HG03342 (cell line): ENCODE measurements around the gene ZNF862.
"Not testable (repeated sequence)": the region's sequence is repeated elsewhere in the genome, so short reads cannot be mapped to it uniquely, and the experiment has no call there.

ENCODE experiments used
- ATAC-seq: cut with Tn5 transposase; IDR thresholded peaks from one replicate; pipeline ENCODE4 v1.9.1; 2021; ENCODE audit warnings: mild to moderate bottlenecking, moderate library complexity; ENCODE audit not compliant: unreplicated experiment

ZNF862 gene

DNA sequence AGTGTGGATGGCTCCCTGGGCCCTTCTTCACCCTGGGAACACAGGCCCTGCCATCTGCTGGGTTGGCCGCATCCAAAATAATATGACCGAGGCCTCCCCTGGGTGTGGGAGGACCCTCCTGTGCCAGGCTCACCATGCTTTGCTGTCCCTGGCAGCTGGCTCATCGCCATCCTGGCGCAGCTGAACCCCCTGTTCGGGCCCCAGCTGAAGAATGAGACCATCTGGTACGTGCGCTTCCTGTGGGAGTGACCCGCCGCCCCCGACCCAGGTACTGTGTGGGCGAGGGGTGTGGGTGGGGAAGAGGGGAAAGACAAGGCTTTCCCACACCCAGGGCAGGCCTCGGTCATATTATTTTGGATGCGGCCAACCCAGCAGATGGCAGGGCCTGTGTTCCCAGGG is 40.3 kb downstream of the ZNF862 start:
- ATAC-seq: no peak

DNA sequence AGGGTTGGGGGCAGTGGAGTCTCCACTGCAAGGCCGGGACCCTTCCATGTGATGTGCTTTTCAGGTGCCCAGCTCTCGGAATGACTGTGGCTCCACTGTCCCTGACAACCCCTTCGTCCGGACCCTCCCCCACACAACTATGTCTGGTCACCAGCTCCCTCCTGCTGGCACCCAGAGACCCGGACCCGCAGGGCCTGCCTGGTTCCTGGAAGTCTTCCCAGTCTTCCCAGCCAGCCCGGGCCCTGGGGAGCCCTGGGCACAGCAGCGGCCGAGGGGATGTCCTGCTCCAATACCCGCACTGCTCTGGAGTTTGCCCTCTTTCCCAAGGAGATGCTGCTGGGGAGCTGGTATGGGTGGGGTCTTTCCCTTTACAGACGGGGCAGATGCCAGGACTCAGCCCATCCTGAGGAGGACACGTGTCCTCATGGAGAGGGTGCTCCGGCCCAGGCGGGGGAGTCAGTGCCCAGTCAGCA is 41.1 kb downstream of the ZNF862 start:
- no peak for ATAC-seq

DNA sequence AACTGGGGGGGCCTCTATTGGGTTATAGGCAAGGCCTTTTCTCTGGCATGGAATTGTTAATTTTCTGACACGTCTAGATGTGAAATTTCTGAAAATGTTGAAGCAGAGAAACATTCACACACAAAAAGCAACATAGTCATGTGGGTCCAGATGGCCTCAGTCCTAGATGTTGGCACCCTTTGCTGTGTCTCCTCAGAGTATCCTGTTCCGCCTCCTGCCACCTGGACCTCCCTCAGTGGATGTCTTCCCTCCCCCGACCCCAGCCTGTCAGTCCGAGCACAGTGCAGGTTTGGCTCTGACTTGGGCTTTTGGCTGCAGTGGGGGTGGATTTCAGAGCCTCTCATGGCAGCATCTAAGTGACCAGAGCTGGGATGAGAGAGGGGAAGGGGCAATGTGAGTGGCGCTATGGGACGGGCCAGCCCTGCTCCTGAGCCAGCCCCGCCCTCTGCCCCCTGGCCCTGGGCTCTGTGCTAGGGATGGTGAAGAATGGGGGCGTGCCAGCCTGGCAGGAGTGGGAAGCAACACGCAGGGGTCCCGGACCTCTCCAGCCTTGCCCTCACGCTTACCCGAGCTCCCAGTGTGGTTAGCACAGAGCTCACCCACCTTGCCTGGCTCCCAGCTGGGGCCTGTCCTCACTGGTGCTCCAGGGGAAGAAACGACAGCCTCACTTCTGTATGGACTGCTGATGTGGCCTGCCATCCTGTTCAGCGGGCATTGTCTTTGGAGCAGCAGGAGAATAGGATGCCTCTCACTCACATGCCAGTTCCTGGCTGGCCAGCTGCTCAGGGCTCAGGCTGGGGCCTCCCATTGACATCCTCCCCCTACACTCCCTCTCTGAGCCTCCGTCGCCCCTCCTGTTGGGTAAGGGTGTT is 41.8 kb downstream of the ZNF862 start:
- ATAC-seq: no peak

DNA sequence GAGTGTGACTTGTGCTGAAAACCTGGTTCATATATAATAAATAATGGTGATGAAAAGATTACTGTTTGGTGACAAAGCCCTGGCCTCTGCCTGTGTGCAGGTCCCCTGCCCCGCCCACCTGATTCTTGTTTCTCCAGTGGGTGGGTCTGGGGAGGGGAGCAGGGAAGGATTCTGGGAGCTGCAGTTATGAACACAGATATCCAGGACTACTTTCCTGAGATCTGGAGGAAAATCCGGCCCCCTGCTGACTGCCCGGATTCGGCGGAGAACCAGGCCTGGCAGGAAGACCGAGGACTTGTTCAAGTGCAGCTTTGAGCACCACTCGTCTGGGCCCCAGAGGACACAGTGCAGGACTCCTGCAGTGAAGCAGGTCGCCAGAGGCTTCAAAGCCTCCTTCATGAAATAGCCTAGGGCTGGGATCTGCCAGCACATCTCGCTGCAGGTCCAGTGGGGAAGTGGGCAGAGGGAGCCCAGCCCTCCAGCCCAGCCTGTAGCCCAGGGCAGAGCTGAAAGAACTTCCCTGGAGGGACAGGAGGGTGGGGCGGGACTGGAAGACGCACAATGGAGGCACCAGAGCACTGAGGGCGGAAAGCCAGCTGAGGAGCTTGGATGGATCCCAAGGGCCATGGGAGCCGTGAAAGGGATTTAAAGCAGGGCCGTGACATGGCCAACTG is 42.6 kb downstream of the ZNF862 start:
- ATAC-seq: no peak

DNA sequence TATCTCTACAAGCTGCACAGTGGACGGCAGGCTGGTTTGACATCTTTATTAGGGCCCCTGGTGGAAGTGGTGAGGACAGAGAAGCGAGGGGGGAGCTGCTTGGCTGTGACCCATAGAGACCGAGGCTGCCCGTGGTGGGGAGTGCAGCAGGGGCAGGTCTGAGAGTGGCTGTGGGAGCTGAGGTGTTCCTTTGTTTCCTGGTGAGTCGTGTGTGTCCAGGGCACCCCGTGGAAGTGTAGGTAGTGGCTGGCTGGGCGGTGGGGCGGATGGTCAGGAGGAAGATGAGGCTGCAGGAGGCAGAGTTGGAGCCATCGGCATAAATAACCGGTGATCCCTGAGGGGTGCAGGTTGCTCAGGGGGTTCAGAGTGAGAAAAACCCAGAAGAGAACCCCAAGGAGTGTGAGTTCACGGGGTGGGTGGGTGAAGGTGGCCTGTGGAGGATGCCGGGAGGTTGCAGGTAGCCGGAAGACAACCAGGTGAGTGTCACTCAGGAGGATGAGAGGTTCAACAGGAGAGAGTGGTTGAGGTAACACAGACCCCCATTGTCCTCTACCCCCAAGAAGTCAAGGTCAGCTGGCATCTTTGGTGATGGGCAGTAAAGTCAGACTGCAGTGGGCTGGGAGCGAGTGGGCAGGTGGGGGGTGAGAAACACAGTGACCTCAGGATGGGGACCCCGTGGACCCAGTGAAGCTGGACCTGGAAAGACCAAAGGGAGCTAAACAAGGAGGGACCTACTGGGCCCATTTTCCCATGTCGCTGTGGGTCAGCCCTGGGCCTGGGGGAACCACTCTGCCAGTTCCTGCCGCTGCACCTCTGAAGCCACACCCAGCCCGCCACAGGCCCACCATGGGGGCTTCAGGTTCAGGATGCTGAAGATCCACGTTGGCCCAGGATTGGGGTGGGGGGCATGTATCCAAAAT is 43.4 kb downstream of the ZNF862 start:
- ATAC-seq: no peak

DNA sequence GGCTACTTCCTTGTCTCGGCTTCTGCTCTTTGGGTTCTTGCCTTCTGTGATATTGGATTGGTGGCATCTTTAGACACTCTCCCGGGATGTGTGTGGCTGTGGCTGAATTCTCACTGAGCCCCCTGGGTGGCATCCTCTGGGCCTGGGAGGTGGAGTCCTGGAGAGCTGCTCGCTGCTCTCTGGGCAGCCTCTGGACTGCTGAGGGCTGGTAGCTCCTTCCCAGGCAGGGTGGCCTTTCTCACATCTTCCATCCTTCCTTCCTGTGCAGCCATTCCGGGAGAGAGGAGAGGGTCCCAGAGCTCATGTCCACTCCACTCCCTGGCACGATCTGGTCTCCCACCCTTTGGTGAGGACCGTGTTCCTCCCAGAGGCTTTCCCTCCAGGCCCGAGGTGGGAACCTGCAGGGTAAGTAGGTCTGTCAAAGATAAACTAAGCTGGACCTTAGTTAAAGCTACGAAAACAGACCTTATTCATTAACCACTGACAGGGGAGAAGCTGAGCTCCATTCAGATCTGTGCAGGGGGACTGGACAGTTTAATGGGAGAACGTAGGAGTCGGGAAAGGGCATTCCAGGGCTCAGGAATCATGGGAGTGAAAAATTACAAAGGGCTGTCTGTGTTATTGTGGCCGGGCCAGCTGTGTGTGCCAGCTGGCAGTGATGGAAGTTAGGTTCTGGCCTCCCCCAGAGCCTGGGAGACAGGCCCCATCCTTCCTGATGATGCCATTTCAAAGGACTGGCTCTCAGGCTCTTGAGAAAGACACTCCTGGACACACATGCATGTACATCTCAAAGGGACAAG is 44.3 kb downstream of the ZNF862 start:
- ATAC-seq: no peak

DNA sequence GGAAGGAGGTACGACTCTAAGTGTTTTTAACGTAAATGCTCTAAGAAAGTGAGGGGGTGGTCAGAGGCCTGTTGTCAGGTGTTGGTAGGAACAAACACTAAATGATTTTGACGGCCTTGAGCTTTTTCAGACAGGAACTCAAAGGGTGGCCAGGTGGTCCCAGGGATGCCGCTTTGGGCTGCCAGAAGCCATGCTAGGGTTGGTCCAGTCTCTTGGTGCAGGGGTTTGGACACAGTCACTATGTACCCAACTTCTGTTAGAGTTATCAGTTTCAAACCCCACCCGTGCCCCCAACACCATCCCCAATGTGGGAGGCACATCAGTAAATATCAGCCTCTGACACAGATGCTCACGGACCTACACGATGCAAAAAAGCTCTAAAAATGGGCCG is 44.9 kb downstream of the ZNF862 start:
- no peak for ATAC-seq

DNA sequence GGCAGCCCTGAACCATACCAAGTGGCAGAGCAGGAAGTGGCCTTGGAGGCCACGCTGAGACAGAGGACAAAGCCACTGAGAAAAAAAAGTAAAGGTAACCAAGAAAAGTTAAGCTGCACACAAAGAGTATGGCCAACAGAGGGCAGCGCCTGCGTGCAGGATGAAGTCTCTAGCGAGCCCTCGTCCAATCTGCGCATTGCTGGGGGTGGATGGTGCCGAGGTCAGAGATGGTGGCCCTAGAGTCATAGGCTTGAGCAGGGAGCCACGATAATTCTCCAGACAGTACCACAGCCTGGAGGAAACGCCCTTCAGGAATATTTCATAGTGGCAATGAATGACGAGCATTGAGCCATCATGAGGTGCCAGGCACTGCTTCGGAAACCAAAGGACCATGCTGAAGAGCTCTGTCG is 45.3 kb downstream of the ZNF862 start:
- ATAC-seq: peak; percentile 75

DNA sequence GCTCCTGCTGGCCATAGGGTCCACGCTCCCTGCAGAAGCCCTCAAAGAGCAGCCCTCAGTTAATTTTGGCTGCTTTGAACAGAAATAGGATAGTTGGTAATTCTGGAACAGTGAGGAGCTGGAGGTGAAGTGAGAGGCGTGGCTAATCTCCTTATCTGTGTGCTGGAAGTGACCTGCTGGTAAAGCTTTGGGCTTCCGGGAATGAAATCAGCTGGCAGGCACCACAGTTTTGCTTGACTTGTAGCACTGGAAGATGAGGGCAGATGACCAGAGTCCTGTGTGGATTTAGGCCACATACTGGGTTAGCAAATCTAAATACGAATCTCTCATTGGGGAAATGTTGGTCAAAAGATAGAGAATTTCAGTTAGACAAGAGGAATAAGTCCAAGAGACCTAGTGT is 45.8 kb downstream of the ZNF862 start:
- ATAC-seq: no peak

DNA sequence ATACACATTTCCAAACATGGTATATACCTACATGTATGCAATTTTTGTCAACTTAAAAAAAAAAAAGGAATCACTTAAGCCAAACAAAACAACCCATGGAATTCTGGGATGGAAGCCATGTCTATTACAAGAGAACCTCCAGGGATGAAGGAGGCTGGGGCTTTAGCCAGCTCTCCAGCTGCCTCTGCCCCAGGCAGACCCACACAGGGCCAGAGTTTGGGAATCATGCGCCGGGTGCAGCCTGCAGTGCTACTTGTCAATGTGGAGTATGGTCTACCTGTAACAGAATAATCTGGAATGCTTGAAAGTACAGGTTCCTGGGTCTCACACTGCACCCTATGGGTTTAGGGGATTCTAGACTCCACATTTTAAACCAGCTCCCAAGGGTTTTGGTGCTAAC is 46.4 kb downstream of the ZNF862 start:
- no peak for ATAC-seq

DNA sequence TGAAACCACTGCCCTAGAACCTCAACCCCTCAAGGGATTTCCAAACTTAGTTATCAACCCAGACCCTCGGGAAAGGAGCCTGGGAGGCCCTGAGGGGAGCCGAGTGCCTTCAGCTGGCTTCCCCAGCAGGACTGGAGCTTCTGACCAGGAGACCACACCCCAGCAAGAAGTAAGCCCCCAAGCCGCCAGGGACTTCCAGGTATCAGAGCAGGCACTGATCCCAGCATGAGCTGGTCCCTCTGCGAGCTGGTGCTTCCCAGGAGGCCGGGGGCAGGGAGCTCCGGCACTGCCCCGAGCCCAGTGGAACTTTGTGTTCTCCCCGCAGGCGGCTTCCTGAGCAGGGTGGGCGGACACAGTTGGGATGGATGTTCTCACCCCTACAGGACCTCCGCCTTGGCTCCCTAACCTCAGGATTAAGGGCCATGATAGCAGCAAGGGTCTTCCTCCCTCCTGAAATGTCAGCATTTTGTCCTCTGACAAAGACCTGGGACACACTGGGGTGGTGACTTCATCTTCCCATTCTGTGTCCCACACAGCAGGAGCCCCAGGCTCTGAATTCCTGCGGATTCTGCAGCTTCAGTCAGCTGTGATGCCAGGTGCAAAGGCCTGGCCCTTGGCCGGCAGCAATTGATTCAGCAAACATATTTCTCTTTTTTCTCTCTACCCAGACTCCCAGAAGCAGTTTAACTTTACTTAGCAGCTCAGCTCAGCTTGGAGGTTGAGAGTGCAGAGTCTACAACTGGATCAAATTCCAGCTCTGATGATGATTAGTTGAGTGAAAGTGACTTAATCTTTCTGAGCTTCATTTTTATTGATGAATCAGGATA is 47.2 kb downstream of the ZNF862 start:
- no peak for ATAC-seq

DNA sequence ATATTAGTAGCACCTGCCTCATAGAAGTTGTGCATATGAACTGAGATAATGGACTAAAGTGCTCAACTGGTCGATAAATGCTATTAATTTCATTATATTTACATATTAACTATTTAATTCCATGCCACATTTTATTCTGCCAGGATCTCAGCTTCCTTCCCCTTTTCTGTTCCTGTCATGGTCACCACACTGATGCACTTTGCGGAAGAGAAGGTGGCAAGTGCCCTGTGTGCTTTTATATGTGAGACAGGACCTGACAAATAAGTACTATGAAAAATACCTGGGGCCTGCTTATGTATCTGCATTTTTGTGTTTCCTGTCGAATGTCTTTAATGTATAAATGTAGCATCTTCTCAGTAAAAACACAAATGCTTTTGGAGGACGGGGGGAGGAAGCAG is 47.8 kb downstream of the ZNF862 start:
- no peak for ATAC-seq

DNA sequence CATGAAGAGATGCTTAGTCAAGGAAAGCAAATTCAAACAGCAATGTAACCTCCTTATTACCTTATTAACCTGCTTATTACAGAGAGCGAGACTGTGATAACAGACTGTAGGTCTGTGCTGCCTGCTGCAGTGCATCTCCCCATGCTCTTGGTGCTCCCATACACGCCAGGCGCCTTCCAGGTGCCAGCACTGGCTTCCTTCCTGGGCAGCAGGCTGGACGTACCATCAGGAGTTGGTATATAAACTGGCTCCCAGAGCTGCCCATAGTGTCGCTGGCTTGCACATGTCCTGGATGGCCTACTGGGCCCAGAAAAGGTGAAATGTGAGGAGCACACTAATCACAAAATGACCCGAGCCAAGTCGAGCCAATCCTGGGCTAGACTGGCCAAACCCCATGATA is 49.1 kb downstream of the ZNF862 start:
- no peak for ATAC-seq

DNA sequence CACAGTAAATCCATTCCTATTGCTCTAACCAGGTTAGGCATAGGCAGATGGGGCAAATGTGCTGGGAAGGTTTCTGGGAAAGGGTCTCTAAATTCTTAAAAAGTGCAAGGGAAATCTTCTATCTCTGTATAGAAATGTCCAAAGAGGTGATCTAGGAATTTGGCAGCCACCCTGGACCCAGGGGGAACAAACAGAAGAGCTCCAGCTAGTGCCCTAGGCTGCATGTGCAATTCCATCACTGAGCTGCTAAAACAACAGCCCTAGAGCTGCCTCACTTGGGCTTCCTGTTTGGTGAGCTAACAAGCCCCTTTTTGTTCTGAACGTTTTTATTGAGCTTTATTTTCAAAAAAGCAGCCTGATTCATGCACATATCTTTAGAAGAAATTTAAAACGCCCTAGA is 52.5 kb downstream of the ZNF862 start:
- not testable (repeated sequence) for ATAC-seq

DNA sequence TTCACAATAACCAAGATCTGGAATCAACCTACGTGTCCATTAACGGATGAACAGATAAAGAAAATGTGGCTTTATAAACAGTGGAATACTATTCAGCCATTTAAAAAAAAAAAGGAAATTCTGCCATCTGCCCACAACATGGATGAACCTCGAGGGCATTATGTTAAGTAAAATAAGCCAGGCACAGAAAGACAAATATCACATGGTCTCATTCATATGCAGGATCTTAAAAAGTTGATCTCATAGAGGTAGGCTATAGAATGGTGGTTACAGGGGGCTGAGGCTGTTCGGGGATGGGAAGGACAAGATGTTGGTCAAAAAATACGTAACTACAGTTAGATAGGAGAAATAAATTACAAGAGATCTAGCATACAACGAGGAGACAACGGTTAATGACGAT is 56.8 kb downstream of the ZNF862 start:
- ATAC-seq: not testable (repeated sequence)

DNA sequence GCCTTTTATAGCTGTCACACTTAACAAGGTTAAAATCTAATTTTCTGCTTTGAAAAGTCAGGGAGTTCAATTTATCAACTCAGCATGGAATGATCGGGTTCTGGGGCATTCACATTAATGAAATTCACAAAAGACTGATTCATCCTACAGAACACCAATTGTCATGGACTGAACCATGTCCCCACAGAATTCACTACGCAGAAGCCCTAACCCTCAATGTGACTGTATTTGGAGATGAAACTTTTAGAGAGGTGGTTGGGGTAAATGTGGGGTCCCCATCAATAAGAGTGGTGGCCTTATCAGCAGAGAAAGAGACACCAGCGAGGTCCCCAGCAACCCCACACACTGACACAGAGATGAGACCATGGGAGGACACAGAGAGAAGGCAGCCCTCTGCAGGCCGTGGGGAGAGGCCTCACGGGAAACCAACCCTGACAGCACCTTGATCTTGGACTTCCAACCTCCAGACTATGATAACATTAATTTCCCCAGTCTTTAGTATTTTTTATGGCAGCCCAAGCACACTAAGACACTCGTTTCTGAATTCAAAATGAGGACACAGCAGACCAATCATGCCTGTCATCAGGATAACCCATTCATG is 69.7 kb downstream of the ZNF862 start:
- ATAC-seq: not testable (repeated sequence)

DNA sequence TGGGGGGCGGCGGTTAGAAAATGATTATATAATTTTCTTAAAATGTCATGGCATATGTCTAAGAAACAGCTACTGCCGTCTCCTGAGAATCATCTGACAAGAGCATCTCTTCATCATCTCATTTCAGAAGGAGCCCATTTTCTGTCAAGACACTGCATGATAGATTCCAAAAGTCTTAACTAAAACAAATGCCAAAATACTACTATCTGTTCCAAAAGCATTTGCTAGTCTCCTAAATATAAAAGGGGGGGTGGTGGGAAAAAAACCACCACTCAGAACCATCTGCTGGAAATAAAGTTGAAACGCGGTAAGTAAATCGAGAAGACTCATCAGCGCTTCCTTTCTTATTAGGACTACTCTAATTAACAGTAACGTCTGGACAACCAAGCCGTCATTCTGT is 72.0 kb downstream of the ZNF862 start:
- ATAC-seq: not testable (repeated sequence)

DNA sequence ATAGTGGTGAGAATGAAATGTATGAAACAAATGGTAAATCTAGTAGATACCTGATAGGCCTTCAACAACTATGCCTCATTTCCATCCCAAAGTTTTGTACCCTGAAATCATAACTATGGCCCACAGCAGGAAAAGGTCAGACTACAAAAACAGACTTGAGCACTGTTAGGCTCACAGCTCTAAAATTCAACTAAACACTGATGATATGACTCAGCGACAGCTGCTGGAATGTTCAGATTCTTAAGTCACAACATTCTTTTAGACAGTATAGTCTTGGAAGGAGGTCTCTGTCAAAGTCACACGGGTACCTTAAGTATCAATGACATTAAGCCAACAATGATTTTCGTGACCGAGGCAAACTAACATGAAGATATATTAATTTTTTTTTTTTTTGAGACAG is 74.0 kb downstream of the ZNF862 start:
- ATAC-seq: not testable (repeated sequence)
